PC-3 (cell line): ENCODE results near the gene PLXDC1. TPM values are rescaled to one million over a fixed set of nuclear protein-coding genes. Genes with fewer than 3 reads are reported as not detected.
"Not testable (repeated sequence)": the region's sequence is repeated elsewhere in the genome, so short reads cannot be mapped to it uniquely, and the experiment has no call there.

Experiments used
- ATAC-seq: fragments of 200-7000 bp; cut with Tn5 transposase; 2 replicates; pipeline ENCODE4 v1.9.1; 2020; ENCODE audit warnings: mild to moderate bottlenecking, moderate library complexity
- BruUV-seq: library from RNA; stranded (reverse); fragments of 400-500 nt; replicated peaks from 2 replicates; lab custom pipeline; 2021; lab: Mats Ljungman, UMichigan
- CTCF ChIA-PET: fragments of 300-600 bp; sonication (Branson Sonifier 250); formaldehyde crosslinking; loops from one replicate; lab custom pipeline; 2022; ENCODE audit warnings: antibody characterized with exemption; lab: Charles Lee
- POLR2A ChIA-PET: fragments of 300-600 bp; sonication (Branson Sonifier 250); formaldehyde crosslinking; loops from one replicate; lab custom pipeline; 2022; ENCODE audit warnings: antibody characterized with exemption; ENCODE audit not compliant: unreplicated experiment; lab: Charles Lee
- DNase-seq: peaks from one replicate; pipeline ENCODE4 v3.0.0-alpha.2; 2015
- H2AFZ ChIP-seq: fragments of 300-600 bp; sonication (generic); 2 replicates; pipeline ENCODE4 v1.6.0; 2016; ENCODE audit warnings: antibody characterized with exemption, low read length
- H3F3A ChIP-seq: fragments of 300-600 bp; sonication (generic); one replicate; pipeline ENCODE4 v1.6.0; 2017; ENCODE audit warnings: antibody characterized with exemption, low read length, control low read depth, mild to moderate bottlenecking; ENCODE audit not compliant: unreplicated experiment
- H3K27ac ChIP-seq: fragments of 300-600 bp; sonication (generic); 2 replicates; pipeline ENCODE4 v1.5.1; 2016; ENCODE audit warnings: mild to moderate bottlenecking, low read length
- H3K27me3 ChIP-seq: fragments of 300-600 bp; sonication (generic); 2 replicates; pipeline ENCODE4 v1.6.1; 2016; ENCODE audit warnings: low read length, mixed read lengths
- H3K36me3 ChIP-seq: fragments of 300-600 bp; sonication (generic); 2 replicates; pipeline ENCODE4 v1.6.1; 2016; ENCODE audit warnings: low read depth, mixed run types, low read length, mixed read lengths
- H3K4me1 ChIP-seq: fragments of 300-600 bp; sonication (generic); 2 replicates; pipeline ENCODE4 v1.5.1; 2016; ENCODE audit warnings: low read length; ENCODE audit not compliant: insufficient read depth
- H3K4me2 ChIP-seq: fragments of 300-600 bp; sonication (generic); 2 replicates; pipeline ENCODE4 v1.6.0; 2016; ENCODE audit warnings: low read length
- H3K4me3 ChIP-seq: fragments of 300-600 bp; sonication (generic); 2 replicates; pipeline ENCODE4 v1.5.1; 2016; ENCODE audit warnings: mild to moderate bottlenecking, low read length, mixed read lengths
- H3K79me2 ChIP-seq: fragments of 300-600 bp; sonication (generic); 2 replicates; pipeline ENCODE4 v1.6.1; 2017; ENCODE audit warnings: low read length, mixed read lengths
- H3K9ac ChIP-seq: fragments of 300-600 bp; sonication (generic); 2 replicates; pipeline ENCODE4 v1.6.0; 2016; ENCODE audit warnings: mild to moderate bottlenecking, low read length
- H3K9me2 ChIP-seq: fragments of 300-600 bp; sonication (generic); replicated peaks from 2 replicates; pipeline ENCODE4 v1.6.1; 2016; ENCODE audit warnings: mixed run types, low read length, mixed read lengths
- H3K9me3 ChIP-seq: fragments of 300-600 bp; sonication (generic); 2 replicates; pipeline ENCODE4 v1.6.1; 2016; ENCODE audit warnings: low read length, mixed read lengths
- H4K20me1 ChIP-seq: fragments of 300-600 bp; sonication (generic); 2 replicates; pipeline ENCODE4 v1.6.1; 2016; ENCODE audit warnings: low read length, mixed read lengths
- CTCF ChIP-seq: fragments of 300-600 bp; sonication (generic); conservative IDR thresholded peaks from 2 replicates; pipeline ENCODE4 v1.5.1; 2017; ENCODE audit warnings: antibody characterized with exemption, low read depth, mild to moderate bottlenecking, low read length
- EZH2 ChIP-seq: fragments of 300-600 bp; sonication (generic); IDR thresholded peaks from one replicate; pipeline ENCODE4 v1.6.1; 2017; ENCODE audit warnings: antibody characterized with exemption, mild to moderate bottlenecking, low read length; ENCODE audit not compliant: unreplicated experiment
- EZH2phosphoT487 ChIP-seq: fragments of 300-600 bp; sonication (generic); IDR thresholded peaks from 2 replicates; pipeline ENCODE4 v1.6.1; 2018; ENCODE audit warnings: mild to moderate bottlenecking, antibody characterized with exemption, low read length, borderline replicate concordance
- intact Hi-C: fragments of 100-400 bp; cut with micrococcal nuclease; formaldehyde crosslinking; loops from 2 replicates; pipeline ENCODE4 v1.9.0; 2023
- total RNA-seq: library from RNA; depleted of rRNA; stranded (reverse); fragments of >200 nt; gene quantifications from 2 replicates; pipeline ENCODE4 v1.2.3, GENCODE V29; 2014

The PLXDC1 gene
- total RNA-seq, 1 experiment from 2014 or later = not detected

GRCh38 chr17:39125143-39125875, 26.1 kb downstream of the PLXDC1 start:
- TF ChIP-seq EZH2 = no peak
- TF ChIP-seq CTCF = no peak
- TF ChIP-seq EZH2phosphoT487 = no peak
- no TSS peak for BruUV-seq
- POLR2A ChIA-PET = no interaction called here
- ATAC-seq (no peak), DNase-seq (no peak)
- Histone ChIP-seq H3K4me1 (no peaks in the 10 kb centered on the region), H3K4me2 (no peak overlapping the region), H3K9me3 (no peaks in the 10 kb centered on the region), H3K79me2 (no peaks in the 10 kb centered on the region), H4K20me1 (no peaks in the 10 kb centered on the region), H3K9me2 (no peaks in the 10 kb centered on the region), H3K27ac (no peak overlapping the region), H3K36me3 (no peaks in the 10 kb centered on the region), H2AFZ (no peak overlapping the region), H3K9ac (no peak overlapping the region), H3F3A (no peaks in the 10 kb centered on the region), H3K27me3 (no peaks in the 10 kb centered on the region), H3K4me3 (no peak overlapping the region)
- CTCF ChIA-PET = no interaction called here
- intact Hi-C loops = no loop called here

GRCh38 chr17:39123627-39124026, 27.8 kb downstream of the PLXDC1 start:
- H3K27me3 ChIP-seq = no peaks in the 10 kb centered on the region
- no peak overlapping the region for H2AFZ ChIP-seq
- ChIA-PET POLR2A (no interaction called here), CTCF (interaction anchor here (0.5 kb wide), 1 partner anchor 93 kb away, joined by 3 read pairs; no protein-coding TSS in a partner anchor)
- DNase-seq (no peak), ATAC-seq (no peak)
- no peaks in the 10 kb centered on the region for H3F3A ChIP-seq
- no peaks in the 10 kb centered on the region for H4K20me1 ChIP-seq
- no peak overlapping the region for H3K27ac ChIP-seq
- no peak overlapping the region for H3K4me3 ChIP-seq
- no peaks in the 10 kb centered on the region for H3K9me3 ChIP-seq
- TF ChIP-seq EZH2 (no peak), EZH2phosphoT487 (no peak), CTCF (no peak)
- no peaks in the 10 kb centered on the region for H3K79me2 ChIP-seq
- H3K4me1 ChIP-seq = no peaks in the 10 kb centered on the region
- intact Hi-C loops = no loop called here
- no peak overlapping the region for H3K4me2 ChIP-seq
- no TSS peak for BruUV-seq
- H3K9ac ChIP-seq = no peak overlapping the region
- H3K36me3 ChIP-seq = no peaks in the 10 kb centered on the region
- H3K9me2 ChIP-seq = no peaks in the 10 kb centered on the region

- intact Hi-C loops = no loop called here
- Histone ChIP-seq H3K4me1 (no peaks in the 10 kb centered on the region), H3F3A (no peaks in the 10 kb centered on the region), H3K4me2 (no peak overlapping the region), H3K79me2 (no peaks in the 10 kb centered on the region), H3K9me2 (no peaks in the 10 kb centered on the region), H3K36me3 (no peaks in the 10 kb centered on the region), H4K20me1 (no peaks in the 10 kb centered on the region), H3K9ac (no peak overlapping the region), H3K9me3 (no peaks in the 10 kb centered on the region), H3K4me3 (no peak overlapping the region), H3K27me3 (no peaks in the 10 kb centered on the region), H2AFZ (no peak overlapping the region), H3K27ac (no peak overlapping the region)
- CTCF ChIA-PET = interaction anchor here (0.5 kb wide), 1 partner anchor 92 kb away, joined by 3 read pairs; no protein-coding TSS in a partner anchor
- DNase-seq (no peak), ATAC-seq (no peak)
- POLR2A ChIA-PET = no interaction called here
- TF ChIP-seq EZH2phosphoT487 (no peak), CTCF (no peak), EZH2 (no peak)
- no TSS peak for BruUV-seq
Observed at GRCh38 chr17:39122991-39123390, 28.4 kb downstream of the PLXDC1 start.

GRCh38 chr17:39121919-39122318, 29.5 kb downstream of the PLXDC1 start:
- H4K20me1 ChIP-seq, H3K9me3 ChIP-seq, H3K9me2 ChIP-seq, H3K9ac ChIP-seq, DNase-seq, POLR2A ChIA-PET, intact Hi-C loops, H3F3A ChIP-seq, H3K36me3 ChIP-seq, H2AFZ ChIP-seq, H3K4me3 ChIP-seq, BruUV-seq, ATAC-seq, H3K79me2 ChIP-seq, H3K4me1 ChIP-seq, H3K27ac ChIP-seq, H3K4me2 ChIP-seq, H3K27me3 ChIP-seq: not testable (repeated sequence)
- CTCF ChIA-PET = interaction anchor here (0.6 kb wide), 1 partner anchor 77 kb away, joined by 3 read pairs; no protein-coding TSS in a partner anchor
